Heart left ventricle (tissue), 13 donors: ENCODE measurements around the gene PLEKHO1.

Source experiments
- POLR2A ChIP-seq, 2 donors: fragments of 450-650 bp; IDR thresholded peaks; one replicate each; pipeline ENCODE4 v1.6.1; 2017; ENCODE audit warnings: antibody characterized with exemption in 2 of 2, mild to moderate bottlenecking in 2 of 2, moderate library complexity in 2 of 2
- TF ChIP-seq, protein P1 (sequence below), 12 donors: fragments of 200-600 bp; sonication (generic) in 4 of 12; IDR thresholded peaks; one replicate each; pipeline versions ENCODE4 v1.5.0 to v1.8.0; 2018 to 2022; ENCODE audit warnings: antibody characterized with exemption in 12 of 12, mild to moderate bottlenecking in 5 of 12
- donor health status: ischemic (EF 13 %, LVEDD 7.1; RV severe dilation, severe dysfunction).
- donor health status: DM: no; HTN: yes; CAD: no.
- donor health status: DM: no; HTN: no; CAD: no.
- donor health status: ischemic (EF 25% LVEDD 6.9; RV normal size, moderate dysfunction).
- donor health status: ischemic (EF 25% LVEDD 5.7; RV mildly dilated, moderate dysfunction).
- donor health status: ischemic (EF 35%, LVEDD 5.7; RV mildly dilated, moderate dysfunction).
- donor health status: nonischemic (EF 11% LVEDD 7.7; RV severe dilation, severe dysfunction).
- donor health status: DM: yes; HTN: yes; CAD: no.
- donor health status: PGD.
- donor health status: ischemic (EF 29% LVEDD 5.4; RV normal size, mild dysfunction).
- donor health status: nonischemic (EF 23%, LVEDD 6.1; RV moderate dilation, normal function).

GRCh38 chr1:150178548-150178947 is 28.8 kb downstream of the PLEKHO1 start:
- TF ChIP-seq, protein P1, sequence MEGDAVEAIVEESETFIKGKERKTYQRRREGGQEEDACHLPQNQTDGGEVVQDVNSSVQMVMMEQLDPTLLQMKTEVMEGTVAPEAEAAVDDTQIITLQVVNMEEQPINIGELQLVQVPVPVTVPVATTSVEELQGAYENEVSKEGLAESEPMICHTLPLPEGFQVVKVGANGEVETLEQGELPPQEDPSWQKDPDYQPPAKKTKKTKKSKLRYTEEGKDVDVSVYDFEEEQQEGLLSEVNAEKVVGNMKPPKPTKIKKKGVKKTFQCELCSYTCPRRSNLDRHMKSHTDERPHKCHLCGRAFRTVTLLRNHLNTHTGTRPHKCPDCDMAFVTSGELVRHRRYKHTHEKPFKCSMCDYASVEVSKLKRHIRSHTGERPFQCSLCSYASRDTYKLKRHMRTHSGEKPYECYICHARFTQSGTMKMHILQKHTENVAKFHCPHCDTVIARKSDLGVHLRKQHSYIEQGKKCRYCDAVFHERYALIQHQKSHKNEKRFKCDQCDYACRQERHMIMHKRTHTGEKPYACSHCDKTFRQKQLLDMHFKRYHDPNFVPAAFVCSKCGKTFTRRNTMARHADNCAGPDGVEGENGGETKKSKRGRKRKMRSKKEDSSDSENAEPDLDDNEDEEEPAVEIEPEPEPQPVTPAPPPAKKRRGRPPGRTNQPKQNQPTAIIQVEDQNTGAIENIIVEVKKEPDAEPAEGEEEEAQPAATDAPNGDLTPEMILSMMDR (IDR thresholded peaks at IDR 0.05) = no peak
- no peak for TF ChIP-seq POLR2A (IDR thresholded peaks at IDR 0.05)
